ENCODE measurements around the gene NKAPL.

Gene NKAPL

DNA sequence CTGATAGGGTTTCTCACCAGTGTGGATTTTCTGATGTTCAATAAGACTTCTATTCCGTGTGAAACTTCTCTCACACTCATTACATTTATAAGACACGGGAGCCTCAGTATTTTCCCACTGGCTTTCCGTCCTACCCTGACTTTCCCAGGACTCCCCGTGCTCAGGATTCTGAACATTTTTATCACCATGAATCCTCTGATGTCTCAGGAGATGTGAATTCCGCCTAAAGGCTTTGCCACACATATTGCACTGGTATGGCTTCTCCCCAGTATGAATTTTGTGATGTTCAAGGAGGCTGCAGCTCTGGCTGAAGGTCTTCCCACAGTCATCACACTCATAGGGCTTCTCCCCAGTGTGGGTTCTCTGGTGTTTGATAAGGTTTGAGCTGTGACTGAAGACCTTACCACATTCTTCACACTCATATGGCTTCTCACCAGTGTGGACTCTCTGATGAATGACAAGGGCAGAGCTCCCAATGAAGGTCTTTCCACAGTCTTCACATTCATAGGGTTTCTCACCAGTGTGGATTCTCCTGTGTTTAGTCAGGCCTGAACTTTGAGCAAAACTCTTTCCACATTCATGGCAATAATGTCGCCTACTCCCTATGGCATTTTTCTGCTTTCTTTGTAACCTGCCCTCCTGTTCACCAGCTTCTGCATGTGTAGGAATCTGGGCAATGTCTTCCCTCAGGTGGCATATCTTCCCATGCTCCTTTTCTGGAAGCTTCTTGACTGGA, 13.7 kb upstream of the NKAPL start:
- DNase-seq (ENCODE audit: low spot score) = no peak

DNA sequence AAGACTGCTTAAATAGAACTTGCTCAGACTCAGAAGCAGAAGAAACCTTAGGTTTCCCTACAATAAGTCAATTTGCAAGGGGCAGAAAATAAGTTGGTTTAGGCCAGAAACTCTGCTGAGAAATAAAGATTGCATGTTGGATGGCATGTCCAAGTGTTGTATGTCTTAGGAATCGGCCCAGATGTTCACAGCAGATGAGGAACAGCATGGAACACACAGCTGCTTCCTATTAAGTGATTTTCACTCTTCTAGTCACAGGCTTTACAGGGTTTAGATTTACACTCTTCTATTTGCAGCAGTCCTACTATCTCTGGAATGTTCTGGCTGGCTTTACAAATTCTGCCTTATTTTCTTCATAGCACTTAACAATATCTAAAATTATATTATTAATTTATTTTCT, 10.2 kb upstream of the NKAPL start:
- no peak for DNase-seq (ENCODE audit: low spot score)

DNA sequence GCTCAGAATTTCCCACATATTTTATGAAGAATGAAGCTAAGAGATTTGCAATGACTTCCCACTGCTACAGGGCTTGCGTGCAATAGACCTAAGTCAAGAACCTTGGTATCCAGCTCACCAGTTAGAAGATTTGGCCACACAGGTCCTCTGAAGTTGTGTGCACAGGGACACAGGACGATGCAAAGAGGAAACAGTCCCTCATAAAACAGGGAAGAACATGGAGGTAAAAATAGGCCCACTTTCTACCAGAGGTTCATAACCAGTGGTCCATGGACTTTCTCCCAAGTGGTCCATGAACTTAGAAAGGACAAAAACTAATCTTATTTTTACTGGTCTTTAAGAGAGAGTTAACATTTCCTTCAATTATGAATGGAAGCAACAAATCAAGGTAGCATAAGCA, 8.3 kb upstream of the NKAPL start:
- no peak for DNase-seq (ENCODE audit: low spot score)

DNA sequence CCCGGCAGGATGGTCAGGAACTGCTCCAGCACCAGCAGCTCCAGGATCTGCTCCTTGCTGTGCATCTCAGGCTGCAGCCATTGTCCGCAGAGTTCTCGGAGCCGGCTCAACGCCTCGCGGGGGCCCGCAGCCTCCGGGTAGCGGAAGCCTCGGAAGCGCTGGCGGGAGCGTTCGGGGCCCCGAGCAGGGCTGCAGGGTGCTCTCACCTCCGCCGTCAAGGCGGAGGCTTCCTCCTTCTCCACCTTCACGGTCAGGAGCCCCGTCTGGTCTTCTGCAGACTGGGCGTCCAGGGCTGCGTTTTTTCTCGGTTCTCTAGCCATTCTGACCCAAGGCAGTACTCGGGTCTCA, 7.5 kb upstream of the NKAPL start:
- DNase-seq (ENCODE audit: low spot score) = peak; percentile 22

DNA sequence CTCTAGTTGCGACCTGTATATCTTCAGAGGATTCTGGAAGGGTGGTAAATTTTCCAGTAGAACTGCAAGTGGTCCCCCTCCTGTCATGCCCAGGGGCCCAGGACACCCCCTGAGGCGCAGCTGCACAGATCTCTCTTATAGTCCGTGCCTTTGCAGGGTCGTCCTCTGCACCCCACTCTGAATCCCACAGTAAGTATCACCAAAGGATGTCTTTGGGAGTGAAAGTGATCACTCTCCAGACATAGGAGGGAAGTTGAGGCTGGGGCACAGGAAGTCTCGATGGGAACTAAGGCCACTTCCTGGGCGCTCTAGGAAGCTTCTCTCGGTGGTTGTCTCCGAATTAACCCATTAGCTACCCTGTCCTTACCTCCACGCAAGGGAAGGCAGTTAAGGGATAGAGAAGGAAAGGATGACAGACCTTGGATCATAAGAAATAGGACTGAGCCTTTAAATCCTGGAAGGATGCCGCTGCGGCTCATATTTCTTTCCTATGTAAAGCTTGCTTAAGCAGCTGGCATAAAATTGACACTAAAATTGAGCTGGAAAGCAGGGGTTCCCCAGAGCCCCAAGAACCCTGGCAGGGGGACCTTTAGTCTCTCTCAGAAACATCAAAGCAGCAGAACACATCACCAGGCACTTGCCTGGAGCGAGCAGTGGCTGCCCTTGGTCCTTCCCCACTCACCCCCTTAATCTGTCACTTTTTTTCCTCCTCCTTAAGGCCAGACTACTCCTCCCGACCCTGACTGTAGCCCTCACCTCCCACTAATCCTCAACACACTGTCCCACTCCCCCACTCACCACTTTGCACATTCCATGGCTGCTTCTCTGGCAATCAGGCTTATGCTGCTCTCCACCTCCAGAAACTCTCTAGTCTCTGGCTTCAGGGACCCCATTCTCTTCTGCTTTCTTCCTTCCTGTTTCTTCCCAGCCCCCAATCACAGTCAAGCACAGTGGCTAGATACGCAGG, 6.8 kb upstream of the NKAPL start, which contains the start of gene ZKSCAN4:
Gene ZKSCAN4, minus strand, starts transcription at position 261 of the 967 bp plus-strand sequence. CDS start 289 bp downstream, outside the sequence.
- peak; percentile 81 for DNase-seq (ENCODE audit: low spot score)

- DNase-seq (ENCODE audit: low spot score) = no peak
Observed at GRCh38 chr6:28254121-28254519, 5.0 kb upstream of the NKAPL start.

DNA sequence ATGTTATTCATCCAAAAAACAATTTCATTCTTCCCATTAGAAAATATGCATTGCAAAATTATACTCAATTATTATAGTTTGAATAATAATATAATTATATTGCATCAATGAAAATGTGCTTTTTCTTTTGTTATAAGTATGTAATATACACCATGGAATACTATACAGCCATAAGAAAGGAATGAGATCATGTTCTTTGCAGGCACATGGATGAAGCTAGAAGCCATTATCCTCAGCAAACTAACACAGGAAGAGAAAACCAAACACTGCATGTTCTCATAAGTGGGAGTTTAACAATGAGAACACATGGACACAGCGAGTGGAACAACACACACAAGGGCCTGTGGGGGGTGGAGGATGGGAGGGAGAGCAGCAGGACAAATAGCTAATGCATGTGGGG, 2.1 kb upstream of the NKAPL start:
- no peak for DNase-seq (ENCODE audit: low spot score)

- DNase-seq (ENCODE audit: low spot score) = no peak
Observed at GRCh38 chr6:28263922-28264321, 4.8 kb downstream of the NKAPL start.

DNA sequence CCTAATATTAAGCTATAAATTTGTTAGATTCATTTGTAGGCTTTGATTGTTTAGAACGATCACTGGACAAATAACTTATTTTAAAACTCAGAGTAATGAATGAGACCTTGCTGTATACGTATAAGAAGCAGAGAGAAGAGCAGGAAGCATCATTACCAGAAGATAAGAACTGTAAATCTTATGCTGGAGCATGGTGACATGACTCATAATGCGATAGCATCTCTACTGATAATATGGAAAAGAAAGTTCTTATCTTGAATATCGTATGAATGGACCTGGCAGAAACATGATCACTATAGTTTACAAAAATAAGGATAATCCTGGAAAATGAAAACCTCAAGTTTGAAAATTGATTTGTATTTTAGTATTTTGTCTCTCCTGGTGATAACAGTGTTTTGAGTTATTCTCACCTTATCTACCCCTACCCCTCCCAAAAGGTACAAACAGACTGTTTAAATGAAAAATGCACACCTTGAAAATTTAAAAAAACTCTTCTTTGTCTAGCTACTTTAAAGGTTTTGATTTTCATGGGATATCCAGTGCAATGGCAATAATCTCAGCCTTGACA, 5.8 kb downstream of the NKAPL start:
- DNase-seq (ENCODE audit: low spot score) = no peak

DNA sequence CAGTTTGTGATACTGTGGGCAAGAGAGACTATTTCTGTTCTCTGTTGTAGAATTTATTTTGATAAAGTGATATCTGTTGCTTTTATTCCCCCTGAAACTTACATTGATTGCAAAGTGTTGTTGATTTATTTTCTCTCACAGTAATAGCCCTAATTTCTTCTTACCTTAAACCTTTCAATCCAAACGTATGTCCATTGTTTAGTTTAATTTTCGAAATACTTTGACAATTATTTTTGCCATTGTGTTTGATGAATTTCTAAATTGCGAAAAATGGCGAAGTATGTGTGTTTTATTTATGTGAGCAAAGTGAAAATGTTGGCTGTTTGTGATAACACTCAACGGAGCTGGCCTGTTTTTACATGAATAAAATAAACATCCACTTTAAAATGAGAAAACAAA, 7.5 kb downstream of the NKAPL start:
- DNase-seq (ENCODE audit: low spot score) = no peak

DNA sequence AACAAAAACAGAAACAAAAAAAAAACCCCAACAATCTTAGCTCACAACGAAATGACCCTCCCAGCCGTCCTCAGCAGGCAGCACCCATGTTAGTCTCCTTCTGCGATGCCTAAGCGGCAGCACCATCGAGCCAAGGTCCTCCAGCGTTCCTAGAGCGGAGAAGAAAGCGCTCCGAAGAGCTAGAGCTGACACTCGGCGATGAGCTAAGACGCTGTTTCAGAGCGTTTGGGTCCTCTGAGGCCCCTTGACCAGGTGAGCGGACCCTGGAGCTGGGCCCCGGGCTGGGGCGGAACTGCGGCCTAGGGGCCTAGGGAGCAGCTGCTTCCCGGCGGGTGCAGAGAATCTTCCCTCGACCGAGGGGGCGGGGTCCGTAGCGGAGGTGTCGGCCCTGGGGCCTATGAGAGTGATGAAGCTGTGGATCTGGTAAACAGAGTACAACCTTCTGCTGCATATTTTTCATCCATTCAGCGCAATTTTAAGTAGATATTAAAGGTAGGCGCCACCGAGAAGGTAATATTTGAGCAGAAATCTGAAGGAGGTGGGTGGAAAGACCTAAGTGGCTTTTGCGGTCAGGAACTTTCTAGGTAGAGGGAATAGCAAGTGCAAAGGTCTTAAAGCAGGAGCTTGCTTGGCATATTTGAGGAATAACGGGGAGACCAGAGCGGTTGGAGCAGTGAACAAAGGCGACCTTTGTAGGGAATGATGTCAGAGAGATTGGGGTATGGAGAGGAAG, 8.0 kb downstream of the NKAPL start, which contains the start of gene ZSCAN26:
Gene ZSCAN26, plus strand, starts transcription at position 182 of the 733 bp plus-strand sequence. CDS start 4,777 bp downstream, outside the sequence.
- peak; percentile 85 for DNase-seq (ENCODE audit: low spot score)

DNA sequence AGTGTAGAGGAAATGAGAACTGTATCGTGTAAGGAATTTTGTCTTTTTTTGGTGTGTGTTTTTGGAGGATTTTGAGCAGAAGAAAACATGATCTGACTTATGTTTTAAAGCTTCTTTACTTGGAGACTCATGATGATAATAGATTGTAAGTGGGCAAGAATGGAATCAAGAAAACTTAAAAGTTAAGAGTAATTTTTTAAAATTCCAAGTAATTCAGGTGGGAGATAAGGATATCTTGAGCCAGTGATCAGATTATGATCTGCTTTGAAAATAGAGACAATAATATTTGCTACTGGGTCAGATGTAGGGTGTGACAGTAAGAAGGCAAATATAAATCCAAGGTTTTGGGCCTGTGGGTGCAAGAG, 8.6 kb downstream of the NKAPL start:
- no peak for DNase-seq (ENCODE audit: low spot score)

DNA sequence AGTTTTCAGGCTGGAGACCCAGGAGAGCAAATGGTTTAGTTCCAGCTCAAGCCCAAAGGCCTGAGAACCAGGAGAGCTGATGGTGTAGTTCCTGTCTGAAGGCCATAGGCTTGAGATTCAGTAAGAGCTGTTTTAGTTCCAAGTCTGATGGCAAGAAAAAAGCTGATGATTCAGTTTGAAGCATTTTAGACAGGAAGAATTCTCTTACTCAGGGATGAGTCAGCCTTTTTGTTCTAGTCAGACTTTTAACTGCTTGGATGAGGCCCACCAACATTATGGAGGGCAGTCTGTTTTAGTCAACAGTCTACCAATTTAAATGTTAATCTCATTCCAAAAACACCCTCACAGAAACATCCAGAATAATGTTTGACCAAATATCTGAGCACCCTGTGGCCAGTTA, 10.4 kb downstream of the NKAPL start:
- peak; percentile 32 for DNase-seq (ENCODE audit: low spot score)

DNA sequence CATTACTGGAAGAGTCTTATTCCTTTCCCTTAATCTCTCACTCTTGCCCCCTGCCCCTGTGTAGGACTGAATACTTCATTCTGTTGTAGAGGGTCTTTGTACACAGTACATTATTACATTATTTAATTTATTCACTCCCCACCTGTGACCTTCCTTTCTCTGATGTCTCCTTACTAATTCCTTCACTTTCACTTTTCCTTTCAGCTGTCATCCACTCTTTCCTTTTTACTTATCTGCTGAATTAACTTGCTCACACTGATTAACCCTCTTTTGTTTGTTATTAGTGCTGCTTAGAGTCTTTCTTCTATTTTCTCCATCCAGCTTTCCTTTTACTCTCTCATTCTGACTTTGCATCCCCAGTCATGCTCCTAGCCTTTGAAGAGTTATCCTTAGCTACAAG, 15.8 kb downstream of the NKAPL start:
- no peak for DNase-seq (ENCODE audit: low spot score)

- DNase-seq (ENCODE audit: low spot score) = no peak
Observed at GRCh38 chr6:28277746-28278145, 18.6 kb downstream of the NKAPL start.

GRCh38 chr6:28280595-28281287, 21.6 kb downstream of the NKAPL start:
- no peak for DNase-seq (ENCODE audit: low spot score)

DNA sequence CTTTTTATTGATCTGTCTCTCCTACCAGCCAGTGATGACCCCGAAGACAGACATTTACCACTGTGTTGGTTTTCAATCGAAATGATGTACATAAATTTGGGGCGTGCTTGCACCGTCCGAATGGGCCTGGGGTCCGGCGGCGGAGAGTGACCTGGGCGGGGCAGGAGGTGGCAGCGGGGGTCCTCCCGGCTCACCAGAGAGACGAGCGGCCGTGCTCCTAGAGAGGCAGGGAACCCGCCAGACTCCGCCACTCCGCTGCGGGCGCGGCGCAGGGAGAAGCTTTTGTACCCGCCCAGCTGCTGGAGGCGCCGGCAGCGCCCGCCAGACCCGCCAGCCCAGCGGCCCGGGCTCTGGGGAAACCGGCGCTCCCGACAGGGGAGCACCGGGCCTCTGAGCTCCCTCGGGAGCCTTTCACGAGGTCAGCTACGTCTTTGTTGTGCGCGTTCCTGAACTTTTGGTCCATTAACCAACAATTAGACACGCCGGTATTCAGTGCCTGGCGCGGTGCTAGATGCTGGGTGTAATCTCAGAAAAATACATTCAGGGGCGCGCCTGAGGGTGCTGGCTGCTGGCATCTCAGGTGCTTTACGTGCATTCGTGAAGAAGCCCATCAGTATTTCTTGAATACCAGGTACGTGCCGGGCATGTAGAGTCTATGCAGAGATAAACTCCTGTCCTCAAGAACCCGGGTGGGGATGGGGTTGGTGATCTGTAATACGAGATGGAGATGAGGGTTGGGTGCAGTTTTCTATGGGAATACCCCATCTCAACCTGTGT, 22.4 kb downstream of the NKAPL start, which contains the start of gene PGBD1:
Gene PGBD1, plus strand, starts transcription at position 285 of the 777 bp plus-strand sequence. CDS start 2,242 bp downstream, outside the sequence.
- DNase-seq (ENCODE audit: low spot score) = peak; percentile 35

DNA sequence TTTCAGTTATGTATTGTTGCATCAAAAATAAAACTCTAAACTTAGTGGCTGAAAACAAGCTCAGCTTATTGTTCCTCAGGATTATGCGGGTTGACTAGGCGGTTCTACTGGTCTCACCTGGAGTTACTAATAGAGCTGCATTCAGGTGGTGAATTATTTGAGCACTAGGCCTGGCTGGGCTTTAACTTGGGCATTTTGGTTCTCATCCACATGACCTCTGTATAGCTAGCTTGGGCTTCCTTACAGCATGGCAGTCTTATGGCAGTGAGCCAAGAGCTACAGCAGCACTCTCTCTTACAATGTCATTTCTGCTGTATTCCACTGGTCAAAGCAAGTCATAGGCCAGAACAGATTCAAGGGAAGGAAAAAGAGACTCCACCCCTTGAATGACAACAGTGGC, 23.8 kb downstream of the NKAPL start:
- DNase-seq (ENCODE audit: low spot score) = no peak

- DNase-seq (ENCODE audit: low spot score) = no peak
Observed at GRCh38 chr6:28291573-28291972, 32.5 kb downstream of the NKAPL start.

DNA sequence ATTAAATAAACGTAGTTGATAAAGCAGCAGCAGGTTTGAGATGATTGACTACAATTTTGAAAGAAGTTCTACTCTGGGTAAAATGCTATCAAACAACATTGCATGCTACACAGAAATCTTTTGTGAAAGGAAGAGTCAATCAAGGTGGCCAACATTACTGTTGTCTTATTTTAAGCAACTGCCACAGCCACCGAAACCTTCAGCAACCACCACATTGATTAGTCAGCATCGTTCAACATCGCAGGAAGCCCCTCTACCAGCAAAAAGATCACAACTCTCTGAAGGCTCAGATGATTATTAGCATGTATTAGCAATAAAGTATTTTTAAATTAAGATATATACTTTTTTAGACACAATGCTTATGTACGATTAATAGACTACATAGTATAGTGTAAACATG, 36.2 kb downstream of the NKAPL start:
- no peak for DNase-seq (ENCODE audit: low spot score)
